SK-N-SH treated with all-trans-retinoic acid at 6 μM for 48 hours (cell line): ENCODE measurements around the gene CEBPA.

ENCODE experiments used
- ESRRG ChIP-seq: fragments of 250-450 bp; sonication (Bioruptor Pico); IDR thresholded peaks from 2 replicates; pipeline ENCODE4 v1.6.1; 2021; ENCODE audit warnings: mild to moderate bottlenecking
- RARB ChIP-seq: fragments of 250-450 bp; sonication (Bioruptor Pico); IDR thresholded peaks from 2 replicates; pipeline ENCODE4 v1.8.0; 2021; ENCODE audit warnings: mild to moderate bottlenecking, moderate library complexity
- TCF4 ChIP-seq: fragments of 250-450 bp; sonication (Bioruptor Pico); IDR thresholded peaks from 2 replicates; pipeline ENCODE4 v1.8.0; 2021; ENCODE audit warnings: mild to moderate bottlenecking, moderate library complexity, borderline replicate concordance
- ZNF565 ChIP-seq: fragments of 450-650 bp; formaldehyde crosslinking; conservative IDR thresholded peaks from 2 replicates; pipeline ENCODE4 v1.5.0; 2020; ENCODE audit warnings: low read depth, mild to moderate bottlenecking, moderate library complexity
- ZNF8 ChIP-seq: fragments of 450-650 bp; formaldehyde crosslinking; IDR thresholded peaks from 2 replicates; pipeline ENCODE4 v1.5.0; 2020; ENCODE audit warnings: mild to moderate bottlenecking, moderate library complexity
- TF ChIP-seq, protein P1 (sequence below): fragments of 250-450 bp; sonication (Bioruptor Pico); IDR thresholded peaks from 2 replicates; pipeline ENCODE4 v1.5.1; 2020; ENCODE audit warnings: low read depth, mild to moderate bottlenecking, moderate library complexity
- TF ChIP-seq, protein P2 (sequence below): fragments of 250-450 bp; sonication (Bioruptor Pico); IDR thresholded peaks from 2 replicates; pipeline ENCODE4 v1.8.0; 2020; ENCODE audit warnings: mild to moderate bottlenecking, moderate library complexity, borderline replicate concordance

DNA sequence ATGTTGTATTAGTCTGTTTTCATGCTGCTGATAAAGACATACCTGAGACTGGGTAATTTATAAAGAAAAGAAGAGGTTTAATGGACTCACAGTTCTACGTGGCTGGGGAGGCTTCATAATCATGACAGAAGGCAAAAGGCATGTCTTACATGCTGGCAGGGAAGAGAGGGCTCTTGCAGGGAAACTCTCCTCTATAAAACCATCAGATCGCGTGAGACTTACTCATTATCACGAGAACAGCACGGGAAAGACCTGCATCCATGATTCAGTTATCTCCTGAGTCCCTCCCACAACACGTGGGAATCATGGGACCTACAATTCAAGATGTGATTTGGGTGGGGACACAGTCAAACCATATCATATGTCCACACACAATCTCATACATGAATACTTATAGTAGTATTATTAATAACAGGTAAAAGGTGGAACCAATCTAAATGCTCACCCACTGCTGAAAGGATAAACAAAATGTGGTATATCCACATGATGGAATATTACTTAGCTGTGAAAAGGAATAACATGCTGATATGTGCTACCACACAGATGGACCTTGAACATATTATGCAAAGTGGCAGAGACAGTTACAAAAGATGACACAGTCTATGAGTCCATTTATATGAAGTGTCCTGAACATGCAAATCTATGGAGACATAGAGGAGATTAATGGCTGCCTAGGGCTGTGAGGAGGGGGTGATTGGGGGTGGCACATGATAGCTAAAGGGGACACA, 20.9 kb upstream of the CEBPA start:
- peak; percentile 62 for TF ChIP-seq ZNF8
- TF ChIP-seq RARB (CRISPR knock-in tag) = no peak
- no peak for TF ChIP-seq ESRRG (CRISPR knock-in tag)
- no peak for TF ChIP-seq ZNF565
- TF ChIP-seq, protein P1, sequence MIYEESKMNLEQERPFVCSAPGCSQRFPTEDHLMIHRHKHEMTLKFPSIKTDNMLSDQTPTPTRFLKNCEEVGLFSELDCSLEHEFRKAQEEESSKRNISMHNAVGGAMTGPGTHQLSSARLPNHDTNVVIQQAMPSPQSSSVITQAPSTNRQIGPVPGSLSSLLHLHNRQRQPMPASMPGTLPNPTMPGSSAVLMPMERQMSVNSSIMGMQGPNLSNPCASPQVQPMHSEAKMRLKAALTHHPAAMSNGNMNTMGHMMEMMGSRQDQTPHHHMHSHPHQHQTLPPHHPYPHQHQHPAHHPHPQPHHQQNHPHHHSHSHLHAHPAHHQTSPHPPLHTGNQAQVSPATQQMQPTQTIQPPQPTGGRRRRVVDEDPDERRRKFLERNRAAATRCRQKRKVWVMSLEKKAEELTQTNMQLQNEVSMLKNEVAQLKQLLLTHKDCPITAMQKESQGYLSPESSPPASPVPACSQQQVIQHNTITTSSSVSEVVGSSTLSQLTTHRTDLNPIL (CRISPR knock-in tag) = no peak
- TF ChIP-seq, protein P2, sequence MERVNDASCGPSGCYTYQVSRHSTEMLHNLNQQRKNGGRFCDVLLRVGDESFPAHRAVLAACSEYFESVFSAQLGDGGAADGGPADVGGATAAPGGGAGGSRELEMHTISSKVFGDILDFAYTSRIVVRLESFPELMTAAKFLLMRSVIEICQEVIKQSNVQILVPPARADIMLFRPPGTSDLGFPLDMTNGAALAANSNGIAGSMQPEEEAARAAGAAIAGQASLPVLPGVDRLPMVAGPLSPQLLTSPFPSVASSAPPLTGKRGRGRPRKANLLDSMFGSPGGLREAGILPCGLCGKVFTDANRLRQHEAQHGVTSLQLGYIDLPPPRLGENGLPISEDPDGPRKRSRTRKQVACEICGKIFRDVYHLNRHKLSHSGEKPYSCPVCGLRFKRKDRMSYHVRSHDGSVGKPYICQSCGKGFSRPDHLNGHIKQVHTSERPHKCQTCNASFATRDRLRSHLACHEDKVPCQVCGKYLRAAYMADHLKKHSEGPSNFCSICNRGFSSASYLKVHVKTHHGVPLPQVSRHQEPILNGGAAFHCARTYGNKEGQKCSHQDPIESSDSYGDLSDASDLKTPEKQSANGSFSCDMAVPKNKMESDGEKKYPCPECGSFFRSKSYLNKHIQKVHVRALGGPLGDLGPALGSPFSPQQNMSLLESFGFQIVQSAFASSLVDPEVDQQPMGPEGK (CRISPR knock-in tag) = no peak
- no peak for TF ChIP-seq TCF4 (CRISPR knock-in tag)
